ENCODE results near the gene GABRR3. TPM values are rescaled to one million over a fixed set of nuclear protein-coding genes. Genes with fewer than 3 reads are reported as not detected.

The GABRR3 gene
- total RNA-seq, 2 experiments from 2014 or later: not detected

GRCh38 chr3:97996988-97997387 lies 38.1 kb downstream of the GABRR3 start:
- H3K4me3 ChIP-seq (ENCODE audit: low read depth, low read length, poor library complexity, severe bottlenecking): no peak overlapping the region
- DNase-seq (ENCODE audit: low spot score): no peak
- H3K4me2 ChIP-seq (ENCODE audit: low read length): no peak overlapping the region
- no peak overlapping the region for H3K27ac ChIP-seq (ENCODE audit: low read depth, low read length, poor library complexity, severe bottlenecking)
- no peaks in the 10 kb centered on the region for H3K9me2 ChIP-seq (ENCODE audit: insufficient read depth, low read length)
- ChIA-PET POLR2A (interaction anchor here (1.3 kb wide), 1 partner anchor 15 kb away, joined by 7 read pairs; no protein-coding TSS in a partner anchor), CTCF (ENCODE audit: unreplicated experiment) (interaction anchor here (0.7 kb wide), 1 partner anchor 26 kb away, joined by 3 read pairs; no protein-coding TSS in a partner anchor)
- no peaks in the 10 kb centered on the region for H3K4me1 ChIP-seq (ENCODE audit: insufficient read depth, low read length, poor library complexity, severe bottlenecking)
- H3K79me2 ChIP-seq (ENCODE audit: insufficient read depth, low read depth, low read length): no peaks in the 10 kb centered on the region
- H3K9me3 ChIP-seq (ENCODE audit: low read length): no peaks in the 10 kb centered on the region
- no peaks in the 10 kb centered on the region for H4K20me1 ChIP-seq (ENCODE audit: insufficient read depth, low read length)
- no peaks in the 10 kb centered on the region for H3K36me3 ChIP-seq (ENCODE audit: insufficient read depth, low read length)
- BruUV-seq (replicated peaks): no TSS peak
- TF ChIP-seq CTCF (conservative IDR thresholded peaks at IDR 0.05; ENCODE audit: low read length) (no peak), EZH2phosphoT487 (IDR thresholded peaks at IDR 0.05; ENCODE audit: borderline replicate concordance, low read depth, low read length) (no peak)
- H2AFZ ChIP-seq (ENCODE audit: low read length): no peak overlapping the region
- intact Hi-C loops (cut with micrococcal nuclease; ENCODE audit: unreplicated experiment): no loop called here

GRCh38 chr3:97994328-97994945 lies 40.7 kb downstream of the GABRR3 start:
- Histone ChIP-seq H3K4me1 (ENCODE audit: insufficient read depth, low read length, poor library complexity, severe bottlenecking) (no peaks in the 10 kb centered on the region), H3K4me3 (ENCODE audit: low read depth, low read length, poor library complexity, severe bottlenecking) (no peak overlapping the region), H3K36me3 (ENCODE audit: insufficient read depth, low read length) (no peaks in the 10 kb centered on the region), H3K9me2 (ENCODE audit: insufficient read depth, low read length) (no peaks in the 10 kb centered on the region), H3K79me2 (ENCODE audit: insufficient read depth, low read depth, low read length) (no peaks in the 10 kb centered on the region), H2AFZ (ENCODE audit: low read length) (no peak overlapping the region), H3K27ac (ENCODE audit: low read depth, low read length, poor library complexity, severe bottlenecking) (no peak overlapping the region), H3K4me2 (ENCODE audit: low read length) (no peak overlapping the region), H3K9me3 (ENCODE audit: low read length) (no peaks in the 10 kb centered on the region), H4K20me1 (ENCODE audit: insufficient read depth, low read length) (no peaks in the 10 kb centered on the region)
- no peak for DNase-seq (ENCODE audit: low spot score)
- ChIA-PET POLR2A (interaction anchor here (0.9 kb wide), 1 partner anchor 10 kb away, joined by 5 read pairs; no protein-coding TSS in a partner anchor), CTCF (ENCODE audit: unreplicated experiment) (no interaction called here)
- no TSS peak for BruUV-seq (replicated peaks)
- TF ChIP-seq EZH2phosphoT487 (IDR thresholded peaks at IDR 0.05; ENCODE audit: borderline replicate concordance, low read depth, low read length) (no peak), CTCF (conservative IDR thresholded peaks at IDR 0.05; ENCODE audit: low read length) (no peak)
- intact Hi-C loops (cut with micrococcal nuclease; ENCODE audit: unreplicated experiment): no loop called here

- CTCF ChIA-PET (ENCODE audit: unreplicated experiment): no interaction called here
- intact Hi-C loops (cut with micrococcal nuclease; ENCODE audit: unreplicated experiment): no loop called here
- Histone ChIP-seq H3K9me3 (ENCODE audit: low read length) (no peaks in the 10 kb centered on the region), H2AFZ (ENCODE audit: low read length) (no peak overlapping the region), H3K36me3 (ENCODE audit: insufficient read depth, low read length) (no peaks in the 10 kb centered on the region), H3K4me3 (ENCODE audit: low read depth, low read length, poor library complexity, severe bottlenecking) (no peak overlapping the region), H3K27ac (ENCODE audit: low read depth, low read length, poor library complexity, severe bottlenecking) (no peak overlapping the region), H3K4me1 (ENCODE audit: insufficient read depth, low read length, poor library complexity, severe bottlenecking) (no peaks in the 10 kb centered on the region), H3K79me2 (ENCODE audit: insufficient read depth, low read depth, low read length) (no peaks in the 10 kb centered on the region), H3K9me2 (ENCODE audit: insufficient read depth, low read length) (no peaks in the 10 kb centered on the region), H4K20me1 (ENCODE audit: insufficient read depth, low read length) (no peaks in the 10 kb centered on the region), H3K4me2 (ENCODE audit: low read length) (no peak overlapping the region)
- TF ChIP-seq EZH2phosphoT487 (IDR thresholded peaks at IDR 0.05; ENCODE audit: borderline replicate concordance, low read depth, low read length) (no peak), CTCF (conservative IDR thresholded peaks at IDR 0.05; ENCODE audit: low read length) (no peak)
- DNase-seq (ENCODE audit: low spot score): no peak
- BruUV-seq (replicated peaks): no TSS peak
- POLR2A ChIA-PET: interaction anchor here (0.8 kb wide), 1 partner anchor 46 kb away, joined by 3 read pairs; no protein-coding TSS in a partner anchor
Observed at GRCh38 chr3:97993526-97993925, 41.6 kb downstream of the GABRR3 start.
